ENCODE data around the gene SPACA9. TPM values are rescaled to one million over a fixed set of nuclear protein-coding genes. Genes with fewer than 3 reads are reported as not detected.

The SPACA9 gene
- total RNA-seq, 2 donors from 2014 or later: 5.7 to 16.5 TPM

DNA sequence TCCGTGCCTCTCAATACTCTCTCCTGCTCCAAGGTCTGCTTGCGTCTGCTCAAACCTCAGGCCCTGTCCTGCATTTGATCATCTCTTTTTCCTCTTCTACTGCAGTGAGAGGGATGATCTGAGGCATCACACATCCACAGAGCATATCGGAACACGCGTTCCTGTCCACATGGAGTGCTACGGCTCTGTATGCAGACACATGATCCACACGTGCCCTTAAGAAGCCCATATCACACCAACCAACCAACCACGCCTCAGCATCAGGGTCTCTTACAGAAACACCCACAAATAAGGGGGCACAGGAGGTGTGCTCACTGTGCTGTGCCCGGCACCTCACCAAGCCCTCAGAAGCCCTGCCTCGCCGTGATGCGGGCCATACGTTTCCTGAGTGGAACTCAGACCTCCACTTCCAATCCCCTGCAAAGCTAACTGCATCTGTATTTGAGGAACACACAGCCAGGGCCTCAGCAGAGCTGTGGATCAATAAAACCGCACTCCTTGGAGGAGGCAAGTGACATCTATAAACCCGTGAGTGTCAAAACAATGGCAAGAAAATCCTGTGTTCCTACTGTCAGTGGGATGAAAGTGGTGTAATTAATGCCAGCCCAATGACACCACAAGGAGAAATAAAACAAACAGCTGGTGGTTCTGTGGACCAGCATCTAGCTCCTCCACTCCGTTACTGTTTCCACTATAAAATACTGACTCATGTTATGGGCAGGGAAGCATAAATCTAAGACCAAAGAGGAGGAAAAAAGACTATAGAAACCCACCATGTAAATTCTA is 41.0 kb upstream of the SPACA9 start:
- H3K9me3 ChIP-seq: no peaks in the 10 kb centered on the region
- H3K4me1 ChIP-seq (replicated peaks): no peaks in the 10 kb centered on the region
- TF ChIP-seq POLR2A (IDR thresholded peaks at IDR 0.05) (no peak), POLR2AphosphoS5 (IDR thresholded peaks at IDR 0.05) (no peak)
- TF ChIP-seq, protein P1, sequence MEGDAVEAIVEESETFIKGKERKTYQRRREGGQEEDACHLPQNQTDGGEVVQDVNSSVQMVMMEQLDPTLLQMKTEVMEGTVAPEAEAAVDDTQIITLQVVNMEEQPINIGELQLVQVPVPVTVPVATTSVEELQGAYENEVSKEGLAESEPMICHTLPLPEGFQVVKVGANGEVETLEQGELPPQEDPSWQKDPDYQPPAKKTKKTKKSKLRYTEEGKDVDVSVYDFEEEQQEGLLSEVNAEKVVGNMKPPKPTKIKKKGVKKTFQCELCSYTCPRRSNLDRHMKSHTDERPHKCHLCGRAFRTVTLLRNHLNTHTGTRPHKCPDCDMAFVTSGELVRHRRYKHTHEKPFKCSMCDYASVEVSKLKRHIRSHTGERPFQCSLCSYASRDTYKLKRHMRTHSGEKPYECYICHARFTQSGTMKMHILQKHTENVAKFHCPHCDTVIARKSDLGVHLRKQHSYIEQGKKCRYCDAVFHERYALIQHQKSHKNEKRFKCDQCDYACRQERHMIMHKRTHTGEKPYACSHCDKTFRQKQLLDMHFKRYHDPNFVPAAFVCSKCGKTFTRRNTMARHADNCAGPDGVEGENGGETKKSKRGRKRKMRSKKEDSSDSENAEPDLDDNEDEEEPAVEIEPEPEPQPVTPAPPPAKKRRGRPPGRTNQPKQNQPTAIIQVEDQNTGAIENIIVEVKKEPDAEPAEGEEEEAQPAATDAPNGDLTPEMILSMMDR (IDR thresholded peaks at IDR 0.05): no peak
- H3K27ac ChIP-seq: no peak overlapping the region
- H3K27me3 ChIP-seq (replicated peaks; ENCODE audit: insufficient read depth): no peaks in the 10 kb centered on the region
- H3K36me3 ChIP-seq: no peaks in the 10 kb centered on the region
- intact Hi-C loops (cut with DNase I): no loop called here
- DNase-seq (ENCODE audit: low spot score): no peak
- 74% methylated on average over 16 of the region's 16 CpGs for WGBS
- H3K4me3 ChIP-seq: no peak overlapping the region

DNA sequence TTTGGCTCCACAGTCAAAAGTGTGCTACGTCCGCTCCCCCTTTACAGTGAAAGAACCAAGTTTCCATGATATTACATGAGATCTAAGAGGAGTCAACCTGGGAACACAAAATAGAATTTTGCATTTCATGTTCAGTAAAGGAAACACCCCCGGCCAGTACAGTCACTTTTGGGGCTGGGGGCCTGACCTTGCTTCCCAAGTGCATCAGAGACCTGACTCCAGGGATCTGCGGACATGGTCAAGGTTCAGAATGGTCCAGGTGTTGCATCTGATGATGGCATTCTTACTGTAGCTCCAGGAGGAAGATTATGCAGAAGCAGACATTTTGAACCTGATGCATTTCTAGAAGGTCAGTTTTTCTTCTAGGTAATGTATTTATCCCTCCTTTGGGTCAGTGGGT is 40.4 kb upstream of the SPACA9 start:
- intact Hi-C loops (cut with DNase I): no loop called here
- H3K9me3 ChIP-seq: no peaks in the 10 kb centered on the region
- H3K4me1 ChIP-seq (replicated peaks): no peaks in the 10 kb centered on the region
- no peak overlapping the region for H3K4me3 ChIP-seq
- WGBS: 96% methylated on average over 4 of the region's 4 CpGs
- DNase-seq (ENCODE audit: low spot score): no peak
- no peaks in the 10 kb centered on the region for H3K36me3 ChIP-seq
- H3K27me3 ChIP-seq (replicated peaks; ENCODE audit: insufficient read depth): no peaks in the 10 kb centered on the region
- TF ChIP-seq, protein P1 (IDR thresholded peaks at IDR 0.05): no peak
- TF ChIP-seq POLR2A (IDR thresholded peaks at IDR 0.05) (no peak), POLR2AphosphoS5 (IDR thresholded peaks at IDR 0.05) (no peak)
- H3K27ac ChIP-seq: no peak overlapping the region

DNA sequence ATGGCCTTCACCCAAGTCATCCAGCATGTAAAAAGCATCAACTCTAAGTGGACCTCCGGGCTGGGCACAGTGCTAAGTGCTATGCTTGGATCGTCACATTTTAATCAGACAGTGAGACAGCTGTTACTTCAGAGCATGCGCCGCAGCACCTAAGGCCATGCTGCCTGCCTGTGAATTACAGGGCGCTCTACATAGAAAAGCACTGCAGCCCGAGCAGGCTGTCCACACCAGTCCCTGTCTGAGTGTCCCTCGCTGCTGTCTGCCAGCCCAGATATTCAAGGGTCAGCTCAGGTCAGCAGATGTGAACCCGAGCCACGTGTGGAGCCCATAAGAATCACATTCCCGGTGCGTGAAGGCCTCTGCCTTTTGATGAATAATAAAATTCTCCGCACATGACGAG is 37.7 kb upstream of the SPACA9 start:
- no peak for DNase-seq (ENCODE audit: low spot score)
- no peak for TF ChIP-seq POLR2A (IDR thresholded peaks at IDR 0.05)
- Histone ChIP-seq H3K9me3 (no peaks in the 10 kb centered on the region), H3K4me3 (no peak overlapping the region), H3K4me1 (replicated peaks) (no peaks in the 10 kb centered on the region), H3K36me3 (no peaks in the 10 kb centered on the region), H3K27me3 (replicated peaks; ENCODE audit: insufficient read depth) (no peaks in the 10 kb centered on the region), H3K27ac (no peak overlapping the region)
- intact Hi-C loops (cut with DNase I): no loop called here
- WGBS: 83% methylated on average over 13 of the region's 13 CpGs

DNA sequence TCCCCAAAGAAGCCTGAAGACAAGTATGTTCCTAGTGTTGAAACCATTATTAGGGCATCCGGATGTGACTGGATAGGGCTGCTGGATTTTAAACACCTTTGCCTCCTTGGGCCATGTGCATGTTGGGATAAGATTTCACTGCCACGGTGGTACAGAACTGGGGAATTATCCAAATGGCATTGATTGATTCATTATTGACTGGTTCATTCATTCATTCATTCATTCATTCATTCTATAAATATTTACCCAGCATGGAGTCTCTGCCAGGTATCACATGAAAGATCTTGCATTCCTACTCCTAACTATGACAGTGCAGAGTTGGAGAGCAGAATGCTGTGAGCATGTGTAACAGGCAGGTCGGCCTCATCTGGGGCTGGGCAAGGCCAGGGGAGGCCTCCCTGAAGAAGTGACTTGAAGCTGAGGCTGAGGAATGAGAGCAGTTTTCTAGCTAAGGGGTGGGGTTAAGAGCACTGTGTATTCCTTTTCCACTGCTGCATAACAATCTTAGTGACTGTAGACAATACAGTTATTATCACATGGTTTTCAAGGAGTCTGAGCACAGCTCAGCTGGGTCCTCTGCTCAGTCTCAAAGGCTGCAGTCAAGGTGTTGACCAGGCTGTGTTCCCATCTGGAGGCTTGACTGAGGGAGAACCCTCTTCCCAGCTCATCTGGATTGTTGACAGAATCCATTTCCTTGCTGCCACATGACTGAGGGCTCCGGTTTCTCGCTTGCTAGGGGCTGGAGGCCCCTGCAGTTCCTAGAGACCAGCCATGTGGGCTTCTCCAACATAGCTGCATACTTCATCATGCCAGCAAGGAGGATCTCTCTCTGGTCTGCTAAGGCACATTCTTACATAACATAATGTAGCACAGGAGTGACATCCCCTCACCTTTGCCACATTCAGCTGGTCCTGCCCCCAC is 36.3 kb upstream of the SPACA9 start:
- H3K27ac ChIP-seq: no peak overlapping the region
- TF ChIP-seq POLR2AphosphoS5 (IDR thresholded peaks at IDR 0.05) (no peak), POLR2A (IDR thresholded peaks at IDR 0.05) (no peak)
- TF ChIP-seq, protein P1 (IDR thresholded peaks at IDR 0.05): no peak
- 84% methylated on average over 5 of the region's 5 CpGs for WGBS
- H3K9me3 ChIP-seq: no peaks in the 10 kb centered on the region
- DNase-seq (ENCODE audit: low spot score): no peak
- H3K4me1 ChIP-seq (replicated peaks): no peaks in the 10 kb centered on the region
- H3K36me3 ChIP-seq: no peaks in the 10 kb centered on the region
- no peak overlapping the region for H3K4me3 ChIP-seq
- intact Hi-C loops (cut with DNase I): no loop called here
- H3K27me3 ChIP-seq (replicated peaks; ENCODE audit: insufficient read depth): no peaks in the 10 kb centered on the region

DNA sequence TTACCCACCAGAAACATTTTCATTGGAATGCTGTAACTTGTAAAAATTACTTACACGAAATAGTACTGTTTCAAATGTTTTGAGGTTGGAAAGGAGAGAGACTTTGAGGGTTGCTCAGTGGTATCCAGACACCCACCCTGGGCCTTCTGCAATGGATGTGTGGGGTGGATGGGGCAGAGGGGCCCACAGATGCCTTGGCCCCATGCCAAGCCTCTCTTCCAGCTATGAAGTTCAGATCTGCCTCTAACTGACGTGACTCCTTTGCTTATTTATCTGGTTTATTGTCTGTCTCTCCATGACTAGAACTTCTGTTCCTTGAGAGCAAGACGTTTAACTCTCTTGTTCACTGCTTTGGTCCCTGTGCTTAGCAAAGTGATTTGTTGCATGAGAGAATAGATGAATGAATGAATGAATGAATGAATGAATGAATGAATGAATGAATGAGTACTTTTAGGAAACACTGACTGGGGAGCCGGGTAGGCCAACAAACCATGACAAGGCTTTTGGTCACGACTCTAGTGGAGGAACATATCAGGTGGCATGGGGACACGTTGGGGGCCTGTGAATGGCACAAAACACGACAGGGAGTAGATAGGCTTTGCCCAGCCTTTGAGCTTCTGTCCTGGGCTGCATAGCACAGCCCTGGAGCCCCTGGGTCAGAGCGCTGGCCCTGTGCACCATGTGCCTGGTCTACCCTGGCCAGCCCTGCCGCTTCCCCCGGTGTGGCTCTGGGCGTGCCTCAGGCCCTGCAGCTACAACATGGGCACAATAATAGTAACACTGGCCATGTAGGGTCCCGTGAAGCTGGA is 32.4 kb upstream of the SPACA9 start:
- TF ChIP-seq POLR2AphosphoS5 (IDR thresholded peaks at IDR 0.05) (no peak), POLR2A (IDR thresholded peaks at IDR 0.05) (no peak)
- TF ChIP-seq, protein P1 (IDR thresholded peaks at IDR 0.05): no peak
- 91% methylated on average over 12 of the region's 12 CpGs for WGBS
- H3K9me3 ChIP-seq: no peaks in the 10 kb centered on the region
- no peaks in the 10 kb centered on the region for H3K36me3 ChIP-seq
- no peaks in the 10 kb centered on the region for H3K27me3 ChIP-seq (replicated peaks; ENCODE audit: insufficient read depth)
- DNase-seq (ENCODE audit: low spot score): no peak
- H3K4me3 ChIP-seq: no peak overlapping the region
- H3K27ac ChIP-seq: no peak overlapping the region
- intact Hi-C loops (cut with DNase I): no loop called here
- H3K4me1 ChIP-seq (replicated peaks): no peaks in the 10 kb centered on the region

Data from prostate gland (tissue), 2 donors.